GM12891 (cell line): Measurements from ENCODE around the gene MED13L.

Experiments used
- DNase-seq: peaks from one replicate; pipeline ENCODE4 v3.0.0; 2011; ENCODE audit warnings: low spot score; ENCODE audit not compliant: insufficient read length
- FAIRE-seq: peaks from 2 replicates; lab custom pipeline; 2011; peaks lifted over from hg19 to GRCh38; lab: Jason Lieb, UNC
- PAX5 ChIP-seq: IDR thresholded peaks from 2 replicates; pipeline ENCODE4 v1.6.1; 2011; ENCODE audit warnings: low read length, moderate library complexity, mild to moderate bottlenecking; ENCODE audit not compliant: insufficient read depth, severe bottlenecking
- POLR2A ChIP-seq: IDR thresholded peaks from 2 replicates; pipeline ENCODE4 v1.6.1; 2011; ENCODE audit warnings: low read depth, low read length, control low read depth
- POLR2AphosphoS5 ChIP-seq: IDR thresholded peaks from 2 replicates; pipeline ENCODE4 v1.6.1; 2011; ENCODE audit warnings: low read depth, low read length, control low read depth
- POU2F2 ChIP-seq: IDR thresholded peaks from 2 replicates; pipeline ENCODE4 v1.6.1; 2011; ENCODE audit warnings: low read depth, mild to moderate bottlenecking, control low read depth, low read length, moderate library complexity
- SPI1 ChIP-seq: IDR thresholded peaks from 2 replicates; pipeline ENCODE4 v1.6.1; 2011; ENCODE audit warnings: low read depth, low read length, control low read depth
- TAF1 ChIP-seq: IDR thresholded peaks from 2 replicates; pipeline ENCODE4 v1.6.1; 2011; ENCODE audit warnings: low read depth, low read length, control low read depth

Gene MED13L

DNA sequence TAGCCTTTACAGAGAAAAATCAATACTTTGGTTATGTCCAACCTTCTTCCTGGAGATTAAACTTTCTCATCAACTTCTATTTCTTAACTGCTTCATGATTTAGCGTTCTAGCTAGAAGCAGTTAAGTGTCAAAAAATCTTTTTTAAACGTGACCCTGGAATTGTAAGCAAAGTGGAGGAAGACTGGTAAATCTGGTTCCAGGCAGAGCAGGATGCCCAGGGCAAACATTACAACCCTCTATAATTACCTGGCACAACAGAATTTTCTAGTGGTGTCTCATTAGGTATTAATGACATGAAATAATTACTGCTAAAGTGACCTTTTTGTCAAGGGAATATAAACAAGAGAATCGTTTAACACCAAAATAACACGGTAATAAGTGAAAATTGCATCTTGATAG is 320.8 kb downstream of the MED13L start:
- no peak for FAIRE-seq
- no peak for TF ChIP-seq TAF1
- TF ChIP-seq PAX5 = no peak
- TF ChIP-seq POLR2AphosphoS5 = no peak
- no peak for TF ChIP-seq SPI1
- no peak for DNase-seq

DNA sequence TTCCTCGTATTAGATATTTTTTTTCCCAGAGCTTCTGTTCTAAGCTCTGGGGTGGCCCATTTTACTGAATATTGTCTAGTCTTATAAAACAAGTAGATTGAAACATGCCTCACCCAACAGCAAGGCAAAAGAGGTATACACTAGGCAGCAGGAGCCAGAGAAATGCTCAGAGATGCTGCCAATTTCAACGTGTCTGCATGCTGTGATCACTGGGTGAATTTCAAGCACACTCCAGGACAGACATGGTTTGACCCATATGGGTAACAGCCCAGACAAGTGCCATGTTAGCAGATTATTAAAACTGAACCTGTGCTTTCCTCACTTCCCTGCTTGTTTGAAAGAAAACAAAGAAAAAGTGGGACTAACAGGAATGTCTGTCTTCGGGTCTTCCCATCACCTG is 321.3 kb downstream of the MED13L start:
- DNase-seq (no peak), FAIRE-seq (no peak)
- TF ChIP-seq PAX5 (no peak), TAF1 (no peak), POLR2AphosphoS5 (no peak), SPI1 (no peak), POU2F2 (no peak), POLR2A (no peak)

DNA sequence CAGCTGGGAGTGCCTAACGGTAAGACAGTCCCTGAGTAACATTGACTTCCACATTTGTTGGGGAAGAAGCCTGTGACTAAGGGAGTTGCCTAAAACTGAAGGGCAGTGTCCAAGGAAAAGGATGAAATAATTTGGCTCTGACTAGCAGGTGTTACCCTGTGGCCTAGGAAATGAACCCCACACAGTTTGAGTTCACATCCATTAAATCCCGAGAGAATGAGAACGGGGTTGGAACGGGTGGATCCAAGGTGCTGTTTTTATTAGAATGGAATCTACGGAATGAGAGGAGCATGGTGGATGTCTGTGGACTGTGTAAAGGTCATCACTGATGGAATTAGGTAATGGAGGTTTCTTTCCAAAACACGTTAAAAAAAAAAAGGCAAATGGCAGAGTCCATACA is 324.0 kb downstream of the MED13L start:
- FAIRE-seq = no peak
- TF ChIP-seq POU2F2 (no peak), POLR2AphosphoS5 (no peak), POLR2A (no peak), TAF1 (no peak), PAX5 (no peak), SPI1 (no peak)
- DNase-seq = no peak

DNA sequence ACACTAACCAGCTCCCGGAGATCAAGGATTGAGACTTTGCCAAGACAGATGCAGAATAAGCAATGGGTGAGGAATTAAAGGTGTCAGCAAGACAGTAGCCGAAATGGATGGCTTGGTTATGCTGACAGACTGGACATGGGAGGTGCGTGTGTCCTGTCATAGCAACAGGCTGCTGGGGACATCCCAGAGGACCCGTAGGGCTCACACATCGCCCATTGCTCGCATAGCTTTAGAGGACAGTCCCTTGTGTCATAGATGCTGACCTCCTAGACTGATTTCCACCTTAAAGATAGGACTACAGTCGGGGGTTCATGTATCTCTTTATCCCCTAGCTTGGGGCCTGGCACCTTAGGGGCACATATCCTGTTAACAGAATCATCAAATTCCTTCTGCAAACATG is 324.5 kb downstream of the MED13L start:
- FAIRE-seq (no peak), DNase-seq (no peak)
- TF ChIP-seq TAF1 (no peak), SPI1 (no peak), PAX5 (no peak), POLR2A (no peak), POU2F2 (no peak), POLR2AphosphoS5 (no peak)

DNA sequence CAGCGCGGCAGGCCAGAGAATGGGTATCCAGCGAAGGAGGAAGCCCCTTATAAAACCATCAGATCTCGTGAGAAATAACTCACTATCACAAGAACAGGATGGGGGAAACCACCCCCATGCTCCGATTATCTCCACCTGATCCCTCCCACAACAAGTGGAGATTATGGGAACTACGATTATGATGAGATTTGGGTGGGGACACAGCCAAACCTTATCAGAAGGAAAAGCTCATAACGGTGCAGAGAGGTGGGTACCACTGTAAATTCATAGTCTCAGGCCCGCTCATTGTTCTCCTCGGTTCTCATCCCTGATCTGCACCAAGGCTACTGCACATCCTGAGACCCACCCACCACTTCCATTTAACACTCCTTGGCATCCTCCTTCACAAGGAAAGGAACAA is 326.5 kb downstream of the MED13L start:
- TF ChIP-seq TAF1 (no peak), POU2F2 (no peak), POLR2A (no peak), SPI1 (no peak), PAX5 (no peak)
- DNase-seq = no peak
- no peak for FAIRE-seq

DNA sequence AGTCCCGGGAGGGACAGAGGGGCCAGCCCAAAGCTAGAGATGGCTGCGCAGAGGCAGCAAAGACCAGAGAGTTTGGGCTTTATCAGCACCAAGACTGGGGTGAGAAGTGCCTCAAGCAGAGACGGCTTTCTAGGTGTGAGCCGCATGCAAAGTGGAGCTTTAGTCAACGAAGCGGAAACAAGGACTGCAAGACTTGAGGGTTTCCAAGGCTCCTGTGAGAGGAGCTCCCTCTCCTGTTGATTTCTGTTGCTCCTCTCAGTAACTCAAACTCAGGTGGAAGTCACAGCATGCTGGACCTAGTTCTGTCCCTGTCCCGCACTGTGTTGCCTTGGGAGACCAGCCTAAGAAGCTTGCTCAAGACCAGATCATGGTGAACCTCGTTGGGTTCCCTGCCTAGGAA is 327.8 kb downstream of the MED13L start:
- TF ChIP-seq POLR2A = no peak
- no peak for TF ChIP-seq POU2F2
- TF ChIP-seq SPI1 = no peak
- no peak for TF ChIP-seq TAF1
- no peak for TF ChIP-seq PAX5
- TF ChIP-seq POLR2AphosphoS5 = no peak
- DNase-seq = no peak
- no peak for FAIRE-seq

DNA sequence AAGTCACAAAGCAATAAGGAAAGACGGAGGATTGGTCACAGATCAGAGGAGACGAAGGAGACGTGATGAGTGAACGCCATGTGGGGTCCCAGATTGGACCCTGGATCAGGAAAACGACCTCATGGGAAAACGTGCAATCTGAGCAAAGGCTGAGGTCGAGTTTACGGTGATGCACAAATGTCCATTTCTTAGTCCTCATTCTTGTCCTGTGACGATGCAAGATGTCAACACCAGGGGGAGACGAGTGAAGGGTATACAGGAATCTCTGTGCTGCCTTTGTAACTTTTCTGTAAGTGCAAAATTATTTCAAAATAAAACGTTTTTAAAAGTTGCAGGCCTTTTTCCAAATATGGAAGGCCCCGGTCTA is 329.8 kb downstream of the MED13L start:
- DNase-seq (no peak), FAIRE-seq (no peak)
- TF ChIP-seq TAF1 = no peak

DNA sequence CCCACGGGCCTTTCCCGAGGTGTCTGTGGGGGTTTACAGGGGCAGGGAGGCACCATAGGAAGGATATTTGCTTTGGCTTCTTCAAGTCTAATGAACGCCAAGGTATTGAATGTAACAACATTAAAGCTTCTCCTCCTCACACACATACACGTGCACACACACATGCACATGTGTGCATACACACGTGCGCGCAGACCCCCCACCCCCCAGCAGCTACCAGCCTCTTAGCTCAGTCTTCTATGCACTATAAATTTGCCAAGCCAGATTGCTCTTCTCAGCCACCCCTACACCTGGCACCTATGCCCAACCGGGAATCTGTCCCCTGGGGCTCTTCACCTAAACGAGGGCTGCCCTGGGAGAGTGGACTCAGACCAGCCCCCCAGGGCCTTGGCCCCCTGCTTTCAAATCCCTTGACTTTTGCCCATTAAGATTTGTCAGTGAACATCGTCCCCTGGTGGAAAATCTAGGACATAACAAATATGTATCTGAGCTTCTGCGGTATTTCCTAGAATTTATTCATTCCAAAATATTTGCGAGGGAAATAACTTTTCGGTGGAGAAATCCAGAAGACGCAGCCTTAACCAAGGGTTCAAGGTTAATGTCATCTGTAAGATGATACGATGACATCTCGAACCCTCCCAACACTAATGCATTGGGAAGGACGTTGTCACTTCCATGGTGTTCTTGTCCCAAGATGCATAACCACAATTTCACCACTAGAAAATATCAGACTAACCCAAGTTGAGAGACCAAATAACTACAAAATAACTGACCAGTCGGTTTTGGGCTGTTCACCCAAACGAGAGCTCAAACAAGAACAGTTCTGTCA is 330.4 kb downstream of the MED13L start:
- FAIRE-seq (no peak), DNase-seq (no peak)
- TF ChIP-seq POU2F2 (no peak), POLR2AphosphoS5 (no peak), SPI1 (no peak), POLR2A (no peak), TAF1 (no peak), PAX5 (no peak)

DNA sequence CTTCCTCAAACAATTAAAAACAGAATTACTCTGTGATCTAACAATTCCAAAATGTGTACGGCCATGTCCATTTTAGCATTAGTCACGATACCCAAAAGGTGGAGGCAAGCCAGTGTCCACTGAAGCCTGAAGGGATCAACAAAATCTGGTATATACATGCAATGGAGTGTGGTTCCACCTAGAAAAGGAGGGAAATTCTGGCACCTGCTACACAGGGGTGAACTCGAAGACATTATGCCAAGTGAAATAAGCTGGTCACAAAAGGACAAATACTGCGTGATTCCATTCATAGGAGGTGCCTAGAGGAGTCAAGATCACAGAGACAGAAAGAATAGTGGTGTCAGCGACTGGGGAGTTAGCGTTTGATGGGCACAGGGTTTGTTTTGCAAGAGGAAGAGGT is 331.4 kb downstream of the MED13L start:
- DNase-seq = no peak
- TF ChIP-seq TAF1 (no peak), POU2F2 (no peak), PAX5 (no peak), POLR2A (no peak), POLR2AphosphoS5 (no peak), SPI1 (no peak)
- no peak for FAIRE-seq

DNA sequence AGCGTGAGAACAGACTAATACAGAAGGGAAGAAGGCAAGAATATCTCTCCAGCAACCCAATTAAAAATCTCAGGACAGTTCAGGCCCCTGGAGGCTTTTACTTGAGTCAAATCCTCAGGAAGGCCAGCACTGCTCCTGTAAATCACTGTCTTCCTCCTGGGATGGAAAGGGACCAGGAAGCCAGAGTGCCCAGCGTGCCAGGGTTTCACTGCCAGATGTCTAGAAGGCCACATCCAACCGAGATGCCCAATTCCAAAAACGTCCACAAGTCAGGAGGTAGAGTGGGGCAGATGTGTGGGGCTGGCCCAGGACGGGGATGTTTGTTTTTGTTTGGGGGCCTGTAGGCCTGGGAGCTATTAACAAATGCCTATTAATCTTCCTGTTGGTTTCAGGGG is 332.0 kb downstream of the MED13L start:
- DNase-seq = no peak
- TF ChIP-seq PAX5 = no peak
- no peak for TF ChIP-seq TAF1
- no peak for TF ChIP-seq POLR2AphosphoS5
- no peak for TF ChIP-seq POLR2A
- TF ChIP-seq SPI1 = no peak
- no peak for TF ChIP-seq POU2F2
- no peak for FAIRE-seq
